Activated naive CD4-positive, alpha-beta T cell (primary cell): ENCODE measurements around the gene ACSL6.
A peak's percentile ranks its signal among the peaks of the same experiment; 100 is the strongest.

Experiments used
- DNase-seq, 4 experiments: peaks; one replicate each; lab custom pipeline; 2025; lab: John Stamatoyannopoulos, UW

ACSL6 gene, protein sequence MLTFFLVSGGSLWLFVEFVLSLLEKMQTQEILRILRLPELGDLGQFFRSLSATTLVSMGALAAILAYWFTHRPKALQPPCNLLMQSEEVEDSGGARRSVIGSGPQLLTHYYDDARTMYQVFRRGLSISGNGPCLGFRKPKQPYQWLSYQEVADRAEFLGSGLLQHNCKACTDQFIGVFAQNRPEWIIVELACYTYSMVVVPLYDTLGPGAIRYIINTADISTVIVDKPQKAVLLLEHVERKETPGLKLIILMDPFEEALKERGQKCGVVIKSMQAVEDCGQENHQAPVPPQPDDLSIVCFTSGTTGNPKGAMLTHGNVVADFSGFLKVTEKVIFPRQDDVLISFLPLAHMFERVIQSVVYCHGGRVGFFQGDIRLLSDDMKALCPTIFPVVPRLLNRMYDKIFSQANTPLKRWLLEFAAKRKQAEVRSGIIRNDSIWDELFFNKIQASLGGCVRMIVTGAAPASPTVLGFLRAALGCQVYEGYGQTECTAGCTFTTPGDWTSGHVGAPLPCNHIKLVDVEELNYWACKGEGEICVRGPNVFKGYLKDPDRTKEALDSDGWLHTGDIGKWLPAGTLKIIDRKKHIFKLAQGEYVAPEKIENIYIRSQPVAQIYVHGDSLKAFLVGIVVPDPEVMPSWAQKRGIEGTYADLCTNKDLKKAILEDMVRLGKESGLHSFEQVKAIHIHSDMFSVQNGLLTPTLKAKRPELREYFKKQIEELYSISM

GRCh38 chr5:132011622-132012343 lies at the start of gene ACSL6:
Gene ACSL6, minus strand, starts transcription at chr5:132011658. Its CDS starts 105 bp downstream, at chr5:132011553.
- peak in 1 of 4 experiments; percentile 43 for DNase-seq

GRCh38 chr5:132060501-132061161 lies 49.2 kb upstream of the ACSL6 start, which contains the start of gene IL3:
Gene IL3, plus strand, starts transcription at chr5:132060655. Its CDS starts 52 bp downstream, at chr5:132060707.
- DNase-seq: no peak

DNA sequence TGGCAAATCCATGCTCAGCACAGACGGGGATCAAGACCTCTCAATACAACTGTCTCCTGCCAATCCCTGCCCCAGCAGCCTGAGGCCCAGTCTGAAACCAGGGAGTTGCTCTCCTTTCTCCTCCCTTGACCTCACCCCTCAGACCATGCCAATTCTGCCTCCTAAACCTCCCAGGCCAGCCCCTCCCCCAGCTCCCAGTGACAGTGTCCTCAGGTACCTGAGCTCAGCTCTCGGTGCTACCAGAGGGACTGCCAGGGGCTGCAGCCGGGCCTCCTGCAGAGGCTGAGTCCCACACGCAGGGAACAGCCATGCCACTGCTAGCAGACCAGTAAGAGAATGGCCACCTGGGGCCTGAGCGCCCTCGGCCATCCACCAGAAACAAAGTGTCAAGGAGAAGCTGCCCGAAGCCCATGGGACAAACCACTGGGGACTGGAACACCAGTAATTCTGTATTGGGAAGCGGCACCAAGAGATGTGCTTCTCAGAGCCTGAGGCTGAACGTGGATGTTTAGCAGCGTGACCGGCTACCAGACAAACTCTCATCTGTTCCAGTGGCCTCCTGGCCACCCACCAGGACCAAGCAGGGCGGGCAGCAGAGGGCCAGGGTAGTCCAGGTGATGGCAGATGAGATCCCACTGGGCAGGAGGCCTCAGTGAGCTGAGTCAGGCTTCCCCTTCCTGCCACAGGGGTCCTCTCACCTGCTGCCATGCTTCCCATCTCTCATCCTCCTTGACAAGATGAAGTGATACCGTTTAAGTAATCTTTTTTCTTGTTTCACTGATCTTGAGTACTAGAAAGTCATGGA lies 48.4 kb upstream of the ACSL6 start:
- DNase-seq: no peak

DNA sequence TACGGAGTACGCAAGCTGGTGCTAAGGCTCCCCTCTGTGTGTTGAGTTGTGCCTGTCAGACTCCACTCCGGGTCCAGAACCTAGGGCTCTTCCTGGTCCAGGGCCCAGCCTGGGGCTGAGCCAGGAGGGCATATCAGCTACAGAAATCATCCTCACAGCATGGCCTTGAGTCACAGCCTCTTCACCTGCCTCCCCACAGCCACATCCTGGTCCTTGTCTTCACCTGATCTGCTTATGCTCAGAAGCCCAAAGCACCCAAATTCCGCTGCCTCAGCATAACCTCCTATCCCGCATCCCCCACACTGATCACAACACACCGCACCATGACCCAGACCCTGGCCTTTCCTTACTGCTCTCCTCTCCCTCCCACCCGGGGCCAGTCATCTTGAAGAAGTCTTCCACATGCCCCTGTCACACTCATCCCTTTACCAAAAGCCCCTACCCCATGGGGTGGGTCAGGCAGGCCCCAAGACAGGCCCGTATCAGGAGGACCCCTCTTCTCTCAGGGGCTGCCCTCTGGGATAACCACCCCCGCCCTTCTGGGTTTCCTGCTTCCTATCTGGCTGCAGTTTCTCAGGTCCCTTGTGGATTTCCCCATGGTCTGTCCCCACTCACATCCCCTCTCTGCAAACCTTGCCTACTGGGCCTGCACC lies 47.7 kb upstream of the ACSL6 start:
- no peak for DNase-seq

DNA sequence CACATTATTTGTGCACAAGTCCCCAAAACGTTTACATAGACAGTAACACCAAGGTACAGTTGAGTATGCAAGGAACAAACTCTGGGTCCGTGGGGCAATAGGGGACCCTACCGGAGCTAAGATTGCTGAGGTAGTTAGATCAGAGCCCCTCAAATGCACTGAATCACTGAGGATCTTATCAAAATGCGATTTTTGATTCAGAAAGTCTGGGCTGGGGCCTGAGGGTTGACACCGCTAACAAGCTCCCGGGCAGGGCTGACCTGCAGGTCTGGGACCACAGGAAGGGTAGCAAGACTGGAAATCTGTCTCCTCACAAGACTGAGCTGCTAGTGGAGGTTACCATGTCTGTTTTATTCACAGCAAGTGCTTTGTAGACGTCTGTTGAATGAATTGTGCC lies 47.2 kb upstream of the ACSL6 start:
- no peak for DNase-seq

- DNase-seq: no peak
These were observed 46.2 kb upstream of the ACSL6 start for GRCh38 chr5:132057498-132058255.

- DNase-seq: no peak
These were observed 45.4 kb upstream of the ACSL6 start for GRCh38 chr5:132056610-132057497.

GRCh38 chr5:132055808-132056609 lies 44.6 kb upstream of the ACSL6 start:
- DNase-seq: no peak

- DNase-seq: no peak
These were observed 44.0 kb upstream of the ACSL6 start for GRCh38 chr5:132055441-132055807.

- DNase-seq: no peak
These were observed 43.4 kb upstream of the ACSL6 start for GRCh38 chr5:132054697-132055440.

- DNase-seq: no peak
These were observed 42.7 kb upstream of the ACSL6 start for GRCh38 chr5:132054031-132054696.

- no peak for DNase-seq
These were observed 42.0 kb upstream of the ACSL6 start for GRCh38 chr5:132053483-132053882.

GRCh38 chr5:132052520-132052919 lies 41.1 kb upstream of the ACSL6 start:
- no peak for DNase-seq

DNA sequence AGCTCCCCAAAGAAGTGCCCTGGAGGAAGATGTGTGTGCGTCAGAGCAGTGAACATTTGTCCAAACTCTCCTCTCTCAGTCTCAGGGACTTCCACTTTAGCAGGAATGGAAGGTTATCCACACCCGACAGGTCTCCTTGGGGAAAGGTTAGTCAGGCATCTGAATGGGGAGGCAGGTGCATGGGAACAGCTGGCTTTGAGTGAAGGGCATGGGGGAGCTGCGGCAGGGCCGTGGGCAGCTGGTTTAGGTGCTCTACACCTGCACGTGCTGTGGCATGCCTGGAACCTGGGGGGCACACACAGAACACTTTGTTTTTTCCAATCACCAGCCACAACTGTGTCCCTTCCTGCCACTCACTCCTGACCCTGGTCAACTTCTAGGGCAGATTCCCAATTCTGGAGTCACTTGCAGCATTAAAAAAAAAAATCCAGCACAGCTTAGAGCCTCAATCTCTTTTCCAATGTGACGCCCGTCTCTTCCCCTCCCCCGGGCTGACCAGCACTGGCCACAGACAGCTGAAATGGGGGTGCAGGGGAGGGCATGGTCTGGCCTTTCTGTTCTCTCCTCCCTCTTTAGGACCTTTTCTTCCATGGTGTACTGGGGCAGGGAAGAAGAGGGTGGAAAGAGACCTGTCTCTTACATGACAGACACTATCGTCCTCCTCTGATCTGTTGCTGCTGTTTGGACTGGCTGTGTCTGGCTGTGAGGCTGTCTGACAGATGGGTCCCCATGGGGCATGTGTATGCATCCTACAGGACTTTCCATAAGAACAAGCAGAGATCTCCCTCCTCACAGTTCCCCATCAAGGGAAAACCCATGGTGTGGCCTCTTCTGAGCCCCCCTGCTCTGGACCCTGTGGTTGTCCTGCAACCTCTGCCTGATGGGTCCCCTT lies 39.4 kb upstream of the ACSL6 start:
- no peak for DNase-seq

GRCh38 chr5:132050136-132050535 lies 38.7 kb upstream of the ACSL6 start:
- DNase-seq: no peak

- DNase-seq: no peak
These were observed 38.1 kb upstream of the ACSL6 start for GRCh38 chr5:132049559-132049958.
